PC-9 (cell line): Measurements from ENCODE around the gene ABCF3. TPM values are rescaled to one million over a fixed set of nuclear protein-coding genes. Genes with fewer than 3 reads are reported as not detected.

ENCODE experiments used
- BruUV-seq: library from RNA; stranded (reverse); fragments of 400-500 nt; replicated peaks from 2 replicates; lab custom pipeline; 2021; lab: Mats Ljungman, UMichigan
- CTCF ChIA-PET: fragments of 300-600 bp; sonication (Branson Sonifier 250); formaldehyde crosslinking; loops from one replicate; lab custom pipeline; 2022; ENCODE audit warnings: antibody characterized with exemption; lab: Charles Lee
- POLR2A ChIA-PET: fragments of 300-600 bp; sonication (Branson Sonifier 250); formaldehyde crosslinking; loops from one replicate; lab custom pipeline; 2022; ENCODE audit warnings: antibody characterized with exemption; ENCODE audit not compliant: unreplicated experiment; lab: Charles Lee
- DNase-seq, 2 experiments: peaks; one replicate each; pipeline versions ENCODE4 v3.0.0 to v3.0.0-alpha.2; 2015 to 2022; ENCODE audit warnings: mixed read lengths in 1 of 2
- H2AFZ ChIP-seq: fragments of 200-600 bp; sonication (generic); 2 replicates; pipeline ENCODE4 v1.8.1; 2017; ENCODE audit warnings: antibody characterized with exemption
- H3F3A ChIP-seq: fragments of 200-600 bp; sonication (generic); 2 replicates; pipeline ENCODE4 v1.8.1; 2017; ENCODE audit warnings: antibody characterized with exemption, mild to moderate bottlenecking, low read depth; ENCODE audit not compliant: insufficient read depth
- H3K27ac ChIP-seq: fragments of 200-600 bp; sonication (generic); 2 replicates; pipeline ENCODE4 v1.6.1; 2016; ENCODE audit warnings: mixed run types
- H3K27me3 ChIP-seq: fragments of 200-600 bp; sonication (generic); 2 replicates; pipeline ENCODE4 v1.6.1; 2016; ENCODE audit warnings: low read depth, mixed run types; ENCODE audit not compliant: insufficient read depth
- H3K36me3 ChIP-seq: fragments of 200-600 bp; sonication (generic); 2 replicates; pipeline ENCODE4 v1.6.1; 2016; ENCODE audit warnings: low read depth, mixed run types
- H3K4me1 ChIP-seq: fragments of 200-600 bp; sonication (generic); replicated peaks from 2 replicates; pipeline ENCODE4 v1.6.1; 2016; ENCODE audit warnings: mixed run types; ENCODE audit not compliant: insufficient read depth
- H3K4me2 ChIP-seq: fragments of 200-600 bp; sonication (generic); 2 replicates; pipeline ENCODE4 v1.6.1; 2017; ENCODE audit warnings: mixed run types
- H3K4me3 ChIP-seq: fragments of 200-600 bp; sonication (generic); 2 replicates; pipeline ENCODE4 v1.6.1; 2016; ENCODE audit warnings: mixed run types
- H3K79me2 ChIP-seq: fragments of 200-600 bp; sonication (generic); 2 replicates; pipeline ENCODE4 v1.6.1; 2017; ENCODE audit warnings: low read depth, mixed run types
- H3K9me2 ChIP-seq: fragments of 200-600 bp; sonication (generic); 2 replicates; pipeline ENCODE4 v1.8.1; 2017; ENCODE audit warnings: mild to moderate bottlenecking; ENCODE audit not compliant: insufficient read depth
- H3K9me3 ChIP-seq: fragments of 200-600 bp; sonication (generic); 2 replicates; pipeline ENCODE4 v1.8.1; 2016; ENCODE audit warnings: low read depth; ENCODE audit not compliant: insufficient read depth
- H4K20me1 ChIP-seq: fragments of 200-600 bp; sonication (generic); 2 replicates; pipeline ENCODE4 v1.8.1; 2017; ENCODE audit not compliant: insufficient read depth
- EZH2 ChIP-seq: fragments of 200-600 bp; sonication (generic); IDR thresholded peaks from 2 replicates; pipeline ENCODE4 v1.8.0; 2017; ENCODE audit warnings: antibody characterized with exemption, low read depth
- intact Hi-C: fragments of 100-400 bp; cut with micrococcal nuclease; formaldehyde crosslinking; loops from one replicate; pipeline ENCODE4 v1.10.0; 2022; ENCODE audit not compliant: unreplicated experiment
- total RNA-seq: library from RNA; stranded (reverse); gene quantifications from 2 replicates; pipeline ENCODE4 v1.2.3, GENCODE V29; 2021
- TF ChIP-seq, protein P1 (sequence below): fragments of 200-600 bp; sonication (generic); conservative IDR thresholded peaks from 2 replicates; pipeline ENCODE4 v1.6.1; 2017; ENCODE audit warnings: mixed run types, antibody characterized with exemption, mild to moderate bottlenecking, moderate library complexity

Gene ABCF3
- total RNA-seq, 1 experiment from 2014 or later: 98.8 TPM

GRCh38 chr3:184198509-184198908 lies 12.5 kb downstream of the ABCF3 start:
- Histone ChIP-seq H3K4me2 (no peak overlapping the region), H2AFZ (no peak overlapping the region), H4K20me1 (no peaks in the 10 kb centered on the region), H3K4me1 (no peaks in the 10 kb centered on the region), H3K27ac (no peak overlapping the region), H3K9me2 (no peaks in the 10 kb centered on the region), H3K9me3 (no peaks in the 10 kb centered on the region), H3K4me3 (no peak overlapping the region), H3K79me2 (no peaks in the 10 kb centered on the region), H3K36me3 (peaks cover 8% of the 10 kb centered on the region), H3F3A (peaks cover 13% of the 10 kb centered on the region), H3K27me3 (no peaks in the 10 kb centered on the region)
- TF ChIP-seq EZH2: no peak
- TF ChIP-seq, protein P1, sequence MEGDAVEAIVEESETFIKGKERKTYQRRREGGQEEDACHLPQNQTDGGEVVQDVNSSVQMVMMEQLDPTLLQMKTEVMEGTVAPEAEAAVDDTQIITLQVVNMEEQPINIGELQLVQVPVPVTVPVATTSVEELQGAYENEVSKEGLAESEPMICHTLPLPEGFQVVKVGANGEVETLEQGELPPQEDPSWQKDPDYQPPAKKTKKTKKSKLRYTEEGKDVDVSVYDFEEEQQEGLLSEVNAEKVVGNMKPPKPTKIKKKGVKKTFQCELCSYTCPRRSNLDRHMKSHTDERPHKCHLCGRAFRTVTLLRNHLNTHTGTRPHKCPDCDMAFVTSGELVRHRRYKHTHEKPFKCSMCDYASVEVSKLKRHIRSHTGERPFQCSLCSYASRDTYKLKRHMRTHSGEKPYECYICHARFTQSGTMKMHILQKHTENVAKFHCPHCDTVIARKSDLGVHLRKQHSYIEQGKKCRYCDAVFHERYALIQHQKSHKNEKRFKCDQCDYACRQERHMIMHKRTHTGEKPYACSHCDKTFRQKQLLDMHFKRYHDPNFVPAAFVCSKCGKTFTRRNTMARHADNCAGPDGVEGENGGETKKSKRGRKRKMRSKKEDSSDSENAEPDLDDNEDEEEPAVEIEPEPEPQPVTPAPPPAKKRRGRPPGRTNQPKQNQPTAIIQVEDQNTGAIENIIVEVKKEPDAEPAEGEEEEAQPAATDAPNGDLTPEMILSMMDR: no peak
- ChIA-PET CTCF (interaction anchor here (0.6 kb wide), 1 partner anchor 1103 kb away, joined by 13 read pairs; no protein-coding TSS in a partner anchor), POLR2A (no interaction called here)
- intact Hi-C loops: no loop called here
- no peak for DNase-seq
- no TSS peak for BruUV-seq

DNA sequence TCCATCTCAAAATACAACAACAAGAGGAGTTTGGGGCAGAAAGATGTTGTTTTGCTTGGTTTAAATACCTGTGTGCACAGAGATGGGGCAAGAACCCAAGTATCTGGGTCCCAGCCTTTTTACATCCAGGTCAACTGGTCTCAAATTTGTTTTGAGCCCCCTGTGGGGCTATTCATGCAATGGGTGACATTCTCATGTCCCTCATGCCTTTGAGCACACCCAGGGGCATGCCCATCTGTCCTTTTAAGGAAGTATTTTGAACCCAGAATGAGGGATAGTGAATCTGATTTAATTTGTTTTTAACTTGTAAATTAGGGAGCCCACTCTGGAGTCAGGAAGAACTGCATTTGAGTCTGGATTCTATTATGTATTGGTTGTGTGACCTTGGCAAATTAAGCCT lies 14.8 kb downstream of the ABCF3 start:
- no TSS peak for BruUV-seq
- no peak overlapping the region for H3K4me3 ChIP-seq
- TF ChIP-seq, protein P1: no peak
- no peak for TF ChIP-seq EZH2
- H2AFZ ChIP-seq: no peak overlapping the region
- CTCF ChIA-PET: no interaction called here
- no peaks in the 10 kb centered on the region for H3K4me1 ChIP-seq
- H4K20me1 ChIP-seq: no peaks in the 10 kb centered on the region
- no peaks in the 10 kb centered on the region for H3F3A ChIP-seq
- no peak overlapping the region for H3K4me2 ChIP-seq
- no peak overlapping the region for H3K27ac ChIP-seq
- H3K36me3 ChIP-seq: 0 out of 2 replicates have a peak, but pooled peaks cover 2% of the 10 kb centered on the region
- intact Hi-C loops: no loop called here
- no peaks in the 10 kb centered on the region for H3K9me2 ChIP-seq
- no peaks in the 10 kb centered on the region for H3K9me3 ChIP-seq
- no peak for DNase-seq
- peaks cover 6% of the 10 kb centered on the region for H3K27me3 ChIP-seq
- H3K79me2 ChIP-seq: no peaks in the 10 kb centered on the region
- POLR2A ChIA-PET: no interaction called here

DNA sequence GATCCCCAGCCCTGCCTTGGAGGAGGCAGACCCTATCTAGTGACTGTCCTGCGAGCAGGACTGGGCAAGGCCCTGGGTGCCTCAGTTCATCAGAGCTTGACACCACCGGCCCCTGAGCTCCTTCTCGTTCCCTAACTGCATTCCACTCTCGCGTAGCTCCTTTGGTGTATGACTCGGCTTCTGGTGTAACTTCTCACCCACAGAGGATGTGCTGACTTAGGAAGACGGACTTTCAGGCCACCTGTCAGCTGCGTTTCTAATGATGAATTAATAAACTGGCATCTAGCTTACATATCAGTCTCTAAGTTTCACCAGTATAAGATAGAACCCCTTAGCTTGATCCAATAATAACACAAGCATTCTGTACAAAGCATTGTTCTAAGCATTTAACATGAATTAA lies 17.5 kb downstream of the ABCF3 start:
- BruUV-seq: no TSS peak

More for the DNA sequence above, 17.5 kb downstream of the ABCF3 start:
- H3K4me2 ChIP-seq: no peak overlapping the region
- H3K4me1 ChIP-seq: no peaks in the 10 kb centered on the region
- H3K9me3 ChIP-seq: no peaks in the 10 kb centered on the region
- no peak overlapping the region for H3K27ac ChIP-seq
- no peak for TF ChIP-seq EZH2
- TF ChIP-seq, protein P1: no peak
- H3K4me3 ChIP-seq: no peak overlapping the region
- CTCF ChIA-PET: no interaction called here
- peaks cover 27% of the 10 kb centered on the region for H3K27me3 ChIP-seq
- no peaks in the 10 kb centered on the region for H3K36me3 ChIP-seq
- H4K20me1 ChIP-seq: no peaks in the 10 kb centered on the region
- no peaks in the 10 kb centered on the region for H3K79me2 ChIP-seq
- H3K9me2 ChIP-seq: no peaks in the 10 kb centered on the region
- no peak for DNase-seq
- no peak overlapping the region for H2AFZ ChIP-seq
- H3F3A ChIP-seq: no peaks in the 10 kb centered on the region
- intact Hi-C loops: no loop called here
- POLR2A ChIA-PET: interaction anchor here (0.7 kb wide), 2 partner anchors 9 to 27 kb away, joined by 3 to 4 read pairs; no protein-coding TSS in a partner anchor
